HG03378 (cell line): Measurements from ENCODE around the gene BLVRB.

Experiments
- ATAC-seq: cut with Tn5 transposase; IDR thresholded peaks from one replicate; pipeline ENCODE4 v1.9.1; 2021; ENCODE audit warnings: mild to moderate bottlenecking, moderate library complexity; ENCODE audit not compliant: unreplicated experiment

The BLVRB gene

DNA sequence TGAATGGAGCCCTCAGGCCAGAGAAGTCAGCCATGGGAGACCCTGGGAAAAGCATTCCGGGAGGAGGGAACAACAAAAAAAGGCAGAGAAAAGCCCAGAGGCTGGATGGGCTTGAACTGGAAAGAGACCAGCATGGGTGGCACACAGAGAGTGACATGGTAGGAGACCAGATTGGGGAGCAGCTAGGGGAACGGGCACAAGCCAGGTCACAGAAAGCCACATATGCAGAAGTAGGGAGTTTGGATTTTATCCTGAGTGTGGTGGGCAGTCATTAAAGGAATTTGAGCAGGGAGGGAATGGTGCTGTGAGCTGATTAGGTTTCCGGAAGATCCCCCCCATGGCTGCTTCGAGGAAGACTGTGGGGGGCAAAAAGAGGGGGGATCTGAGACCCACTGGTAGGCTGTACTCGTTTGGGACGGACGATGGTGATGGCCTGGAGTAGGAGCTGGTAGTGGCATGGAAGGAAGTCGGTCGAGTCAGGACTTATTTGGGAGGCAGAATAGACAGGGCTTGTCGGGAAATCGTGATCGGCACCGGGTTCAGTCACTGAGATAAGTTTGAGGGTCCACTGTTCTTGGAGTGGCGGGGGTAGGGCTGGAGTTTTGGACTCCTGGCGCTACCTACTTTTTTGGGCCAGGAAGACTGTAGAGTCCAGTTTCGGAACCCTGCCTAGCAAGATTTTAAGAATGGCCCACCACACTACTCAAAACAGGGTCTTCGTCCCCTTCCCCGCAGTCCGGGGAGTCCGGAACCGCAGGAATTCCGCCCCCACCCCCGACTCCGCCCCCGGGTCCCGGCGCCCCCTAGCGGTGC is 40.7 kb downstream of the BLVRB start:
- ATAC-seq = no peak

DNA sequence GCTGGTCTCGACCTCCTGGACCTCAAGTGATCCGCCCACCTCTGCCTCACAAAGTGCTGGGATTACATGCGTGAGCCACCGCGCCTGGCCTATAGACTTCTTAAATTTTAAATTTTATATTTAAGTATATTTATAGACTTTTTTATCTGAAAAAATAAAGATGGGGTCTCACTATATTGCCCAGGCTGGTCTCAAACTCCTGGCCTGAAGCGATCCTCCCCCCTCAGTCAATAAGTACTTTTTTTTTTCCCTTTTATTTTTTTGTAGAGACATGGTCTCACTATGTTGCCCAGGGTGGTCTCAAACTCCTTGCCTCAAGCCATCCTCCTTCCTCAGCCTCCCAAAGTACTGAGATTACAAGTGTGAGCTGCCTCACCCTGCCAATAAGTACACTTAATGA is 41.6 kb downstream of the BLVRB start:
- no peak for ATAC-seq

DNA sequence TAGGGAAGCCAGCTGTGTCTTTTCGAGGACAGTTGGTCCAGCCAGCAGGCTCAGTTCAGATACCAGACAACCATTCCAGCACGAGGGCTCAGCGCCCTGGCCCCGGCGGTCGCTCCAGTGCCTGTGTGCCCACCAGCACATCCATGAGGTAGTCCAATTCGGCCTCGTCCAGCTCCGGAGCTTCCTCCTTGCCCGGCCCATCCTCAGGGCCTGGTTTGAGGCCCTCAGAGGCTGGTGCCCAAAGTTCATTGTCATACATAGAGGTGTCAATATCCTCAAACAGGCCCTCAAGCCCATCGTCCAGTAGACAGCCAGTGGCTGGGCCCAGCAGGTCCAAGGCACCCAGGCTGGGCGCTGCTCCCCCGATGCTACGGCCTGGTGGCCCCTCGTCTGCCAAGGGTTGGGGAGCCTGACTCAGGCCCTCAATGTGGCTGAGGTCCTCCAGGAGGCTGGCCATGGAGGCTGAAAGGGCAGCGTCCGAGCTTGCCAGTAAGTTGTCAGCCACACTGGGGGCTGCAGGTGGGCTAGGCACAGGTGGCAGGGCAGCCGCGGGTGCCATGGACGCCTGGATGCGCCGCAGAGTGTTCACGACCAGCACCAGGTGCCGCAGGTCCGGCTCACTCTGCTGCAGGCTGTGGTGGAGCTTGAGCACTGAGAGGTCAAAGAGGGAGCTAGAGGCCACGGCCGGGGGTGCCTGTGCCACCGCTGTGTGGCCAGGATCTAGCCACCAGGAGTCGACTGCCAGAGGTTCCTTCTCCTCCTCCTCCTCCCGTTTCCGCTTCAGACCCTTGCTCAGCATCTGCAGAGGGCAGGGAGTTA is 42.6 kb downstream of the BLVRB start:
- no peak for ATAC-seq

DNA sequence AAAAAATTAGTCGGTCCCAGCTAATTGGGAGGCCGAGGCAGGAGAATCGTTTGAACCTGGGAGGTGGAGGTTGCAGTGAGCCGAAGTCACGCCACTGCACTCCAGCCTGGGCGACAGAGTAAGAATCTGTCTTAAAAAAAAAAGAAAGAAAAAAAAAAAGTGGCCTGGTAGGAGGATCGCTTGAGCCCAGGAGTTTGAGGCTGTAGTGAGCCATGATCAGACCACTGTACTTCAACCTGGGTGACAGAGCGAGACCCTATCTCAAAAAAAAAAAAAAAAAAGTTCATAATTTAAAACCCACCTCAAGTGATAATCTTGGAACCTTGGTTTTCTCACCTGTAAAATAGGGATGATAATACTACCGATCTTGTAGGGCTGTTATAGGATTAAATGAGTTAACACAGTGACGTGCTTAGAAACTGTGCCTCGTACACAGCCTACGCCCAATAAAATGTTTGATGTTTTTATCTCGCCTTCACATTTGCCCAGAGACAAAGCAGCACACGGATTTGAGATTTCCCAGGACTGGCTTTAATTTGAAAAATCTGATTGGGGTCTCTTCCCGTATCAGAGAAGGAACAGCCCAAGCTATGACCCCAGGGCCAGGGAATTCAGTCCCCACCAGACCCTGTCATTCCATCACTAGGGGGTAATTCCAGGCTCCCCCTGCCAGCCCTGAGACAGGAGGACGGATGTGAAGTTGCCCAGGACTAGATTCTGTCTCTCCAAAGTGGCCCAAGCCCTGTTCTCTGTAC is 43.4 kb downstream of the BLVRB start:
- ATAC-seq = no peak

DNA sequence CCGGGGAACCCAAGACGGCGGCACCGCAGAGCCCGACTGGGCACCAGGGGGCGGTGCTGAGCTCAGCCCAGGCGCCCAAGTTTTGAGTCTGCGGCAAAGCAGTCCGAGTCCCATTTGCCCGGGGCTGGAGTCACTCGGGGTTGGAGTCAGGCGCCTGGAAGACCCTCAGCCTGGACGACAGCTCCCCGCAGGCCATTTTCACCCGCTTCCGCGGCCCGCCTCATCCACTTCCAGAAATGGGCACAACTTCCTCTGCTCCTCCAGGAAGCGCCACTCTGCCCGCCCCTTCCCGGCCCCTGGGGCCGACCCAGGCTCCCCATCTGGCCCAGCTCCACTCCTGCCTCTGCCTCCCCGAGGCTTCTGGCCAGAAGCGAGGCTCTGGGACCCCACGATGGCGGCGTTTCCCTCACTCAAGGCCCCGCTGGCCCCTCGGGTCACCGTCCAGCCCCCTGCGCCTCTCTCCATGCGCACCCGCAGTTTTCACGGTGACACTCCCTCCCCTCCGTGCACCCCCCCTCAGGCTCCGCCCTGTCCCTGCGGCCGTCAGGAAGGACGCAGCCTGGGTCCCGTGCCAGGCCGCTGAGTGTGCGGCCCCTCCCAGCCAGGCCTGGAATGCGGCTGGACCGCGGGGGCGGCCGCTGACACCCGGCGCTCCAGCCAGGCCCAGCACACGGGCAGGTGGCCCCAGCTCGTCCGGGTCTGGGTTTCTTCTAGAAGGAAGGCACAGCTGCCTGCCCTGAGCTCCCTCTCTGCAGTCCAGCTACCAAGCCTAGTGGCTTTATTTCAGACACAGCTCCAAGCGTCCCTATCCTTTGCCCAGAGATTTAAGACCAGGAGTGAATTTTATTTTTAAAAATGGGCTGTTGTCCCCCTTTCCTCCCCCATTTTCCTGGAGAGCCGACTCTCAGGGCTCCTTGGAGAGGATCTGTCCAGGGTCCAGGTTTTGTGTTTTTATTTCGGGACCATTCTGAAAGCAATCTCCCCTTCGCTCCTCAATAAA is 44.5 kb downstream of the BLVRB start:
- no peak for ATAC-seq

DNA sequence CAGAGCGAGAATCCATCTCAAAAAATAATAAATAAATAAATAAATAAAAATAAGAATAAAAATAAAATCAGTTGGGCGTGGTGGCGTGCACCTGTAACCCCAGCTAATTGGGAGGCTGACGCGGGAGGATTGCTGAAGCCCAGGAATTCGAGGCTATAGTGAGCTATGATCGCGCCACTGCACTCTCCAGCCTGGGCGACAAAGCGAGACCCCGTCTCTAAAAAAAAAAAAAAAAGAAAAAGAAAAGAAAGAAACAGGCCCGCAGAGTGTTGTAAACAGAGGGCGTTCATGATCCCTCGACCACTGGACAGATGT is 45.1 kb downstream of the BLVRB start:
- no peak for ATAC-seq

DNA sequence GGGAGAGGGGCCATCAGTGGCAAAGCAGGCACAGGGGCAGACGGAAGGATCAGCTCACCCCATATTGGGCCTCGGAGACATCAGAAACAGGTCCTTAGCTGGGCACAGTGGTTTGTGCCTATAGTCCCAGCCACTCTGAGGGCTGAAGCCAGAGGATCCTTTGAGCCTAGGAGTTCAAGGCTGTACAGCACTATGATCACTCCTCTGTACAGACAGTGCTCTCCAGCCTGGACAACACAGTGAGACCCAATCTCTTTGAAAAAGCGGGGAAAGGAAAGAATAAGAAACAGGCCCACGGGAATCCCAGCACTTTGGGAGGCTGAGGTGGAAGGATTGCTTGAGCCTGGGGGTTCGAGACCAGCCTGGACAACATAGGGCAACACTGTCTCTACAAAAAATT is 45.8 kb downstream of the BLVRB start:
- ATAC-seq = no peak

DNA sequence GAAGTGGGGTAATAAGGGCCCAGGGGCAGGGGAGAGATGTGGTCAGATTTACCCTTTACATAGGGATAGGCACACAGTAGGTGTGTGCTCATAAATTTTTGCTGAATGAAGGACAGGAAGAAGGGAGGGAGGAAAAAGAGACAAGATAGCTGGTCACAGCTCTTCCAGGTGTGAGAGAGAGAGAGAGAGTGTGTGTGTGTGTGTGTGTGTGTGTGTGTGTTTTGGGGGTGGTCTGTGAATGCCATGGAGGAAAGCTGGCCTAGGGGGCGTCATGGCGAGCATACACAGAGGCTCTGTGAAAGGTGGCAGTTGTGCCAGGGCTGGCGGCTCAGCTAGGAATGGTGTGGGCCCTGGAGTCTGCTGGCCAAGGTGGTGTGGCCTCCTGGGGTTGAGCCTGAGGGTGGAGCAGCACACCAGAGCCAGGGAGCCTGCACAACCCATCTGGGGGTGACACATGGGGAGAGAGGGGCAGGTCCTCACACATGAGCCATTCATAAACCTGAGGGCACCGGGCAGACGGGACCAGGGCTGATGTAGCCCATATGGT is 46.4 kb downstream of the BLVRB start:
- no peak for ATAC-seq

DNA sequence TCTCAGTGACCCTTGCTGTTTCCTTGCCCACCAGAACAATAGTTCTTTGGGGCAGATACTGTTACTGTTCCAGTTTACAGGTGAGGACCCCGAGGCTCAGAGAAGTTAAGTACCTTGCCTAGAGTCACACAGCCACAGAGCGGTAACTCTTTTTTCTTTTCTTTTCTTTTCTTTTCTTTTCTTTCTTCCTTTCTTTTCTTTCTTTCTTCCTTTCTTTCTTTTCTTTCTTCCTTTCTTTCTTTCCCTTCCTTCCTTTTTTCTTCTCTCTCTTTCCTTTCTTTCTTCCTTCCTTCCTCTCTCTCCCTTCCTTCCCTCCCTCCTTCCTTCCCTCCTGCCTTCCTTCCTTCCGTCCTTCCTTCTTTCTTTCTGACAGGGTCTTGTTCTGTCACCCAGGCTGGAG is 47.5 kb downstream of the BLVRB start:
- no peak for ATAC-seq

DNA sequence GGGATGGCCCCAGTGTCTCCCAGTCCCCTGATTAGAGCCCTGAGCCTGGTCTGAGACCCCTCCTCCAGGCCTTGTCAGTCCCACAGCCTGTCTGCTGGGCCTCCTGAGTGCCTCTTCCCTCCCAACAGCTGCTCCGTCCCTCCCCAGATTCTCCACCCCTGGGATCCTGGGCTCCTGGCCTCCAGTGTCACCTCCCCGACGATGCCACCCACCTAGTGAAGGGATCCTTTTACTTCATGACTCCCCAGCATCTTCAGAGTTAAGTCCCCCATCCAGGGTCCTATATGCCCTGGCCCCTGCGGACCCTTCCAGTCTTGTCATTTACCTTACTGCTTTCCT is 47.9 kb downstream of the BLVRB start:
- no peak for ATAC-seq

DNA sequence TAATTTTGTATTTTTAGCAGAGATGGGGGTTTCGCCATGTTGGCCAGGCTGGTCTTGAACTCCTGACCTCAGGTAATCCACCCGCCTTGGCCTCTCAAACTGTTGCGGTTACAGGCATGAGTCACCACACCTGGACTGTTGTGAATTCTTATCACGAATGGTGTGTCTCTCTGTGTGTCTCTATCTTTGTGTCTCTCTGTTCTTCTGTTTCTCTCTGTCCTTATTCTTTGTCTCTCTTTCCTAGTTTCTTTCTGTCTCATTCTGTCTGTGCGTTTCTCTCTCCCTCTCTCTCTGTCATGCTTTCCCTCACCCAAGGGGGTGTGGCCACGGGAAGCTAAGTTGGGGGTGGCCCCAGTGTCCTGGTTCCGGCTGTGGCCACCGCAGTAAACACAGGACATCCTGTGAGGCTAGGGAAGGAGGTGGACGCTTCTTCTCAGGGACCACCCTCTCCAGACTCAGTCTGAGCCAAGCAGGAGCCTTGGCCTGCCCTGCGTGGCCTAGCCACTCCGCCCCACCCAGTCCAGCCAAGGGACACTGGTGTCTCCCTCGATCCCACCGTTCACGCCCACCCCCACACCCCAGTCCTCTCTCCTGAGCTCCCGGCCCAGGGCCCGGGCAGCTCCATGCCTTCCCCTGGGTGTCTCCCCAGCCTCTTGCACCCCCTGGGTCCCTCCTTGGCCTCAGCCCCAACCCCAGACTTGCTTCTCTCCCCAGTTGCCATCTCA is 48.5 kb downstream of the BLVRB start:
- no peak for ATAC-seq

DNA sequence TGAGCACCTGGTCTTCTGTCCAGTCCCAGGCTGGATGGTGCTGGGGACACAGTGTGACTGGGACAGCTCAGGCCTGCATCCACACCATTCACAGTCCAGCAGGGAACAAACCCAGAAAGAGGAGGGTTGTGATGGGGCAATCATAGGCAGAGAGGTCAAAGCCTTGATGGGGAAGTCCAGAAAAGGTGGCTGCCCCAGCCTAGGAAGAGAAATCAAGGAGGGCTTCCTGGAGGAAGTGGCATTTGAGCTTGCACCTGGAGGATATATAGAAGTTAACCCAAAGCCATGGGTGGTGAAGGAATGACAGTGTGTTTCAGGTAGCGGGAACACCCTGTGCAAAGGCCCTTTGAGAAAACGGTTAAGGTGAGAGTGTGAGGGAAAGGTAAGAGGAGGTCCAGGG is 49.8 kb downstream of the BLVRB start:
- no peak for ATAC-seq

DNA sequence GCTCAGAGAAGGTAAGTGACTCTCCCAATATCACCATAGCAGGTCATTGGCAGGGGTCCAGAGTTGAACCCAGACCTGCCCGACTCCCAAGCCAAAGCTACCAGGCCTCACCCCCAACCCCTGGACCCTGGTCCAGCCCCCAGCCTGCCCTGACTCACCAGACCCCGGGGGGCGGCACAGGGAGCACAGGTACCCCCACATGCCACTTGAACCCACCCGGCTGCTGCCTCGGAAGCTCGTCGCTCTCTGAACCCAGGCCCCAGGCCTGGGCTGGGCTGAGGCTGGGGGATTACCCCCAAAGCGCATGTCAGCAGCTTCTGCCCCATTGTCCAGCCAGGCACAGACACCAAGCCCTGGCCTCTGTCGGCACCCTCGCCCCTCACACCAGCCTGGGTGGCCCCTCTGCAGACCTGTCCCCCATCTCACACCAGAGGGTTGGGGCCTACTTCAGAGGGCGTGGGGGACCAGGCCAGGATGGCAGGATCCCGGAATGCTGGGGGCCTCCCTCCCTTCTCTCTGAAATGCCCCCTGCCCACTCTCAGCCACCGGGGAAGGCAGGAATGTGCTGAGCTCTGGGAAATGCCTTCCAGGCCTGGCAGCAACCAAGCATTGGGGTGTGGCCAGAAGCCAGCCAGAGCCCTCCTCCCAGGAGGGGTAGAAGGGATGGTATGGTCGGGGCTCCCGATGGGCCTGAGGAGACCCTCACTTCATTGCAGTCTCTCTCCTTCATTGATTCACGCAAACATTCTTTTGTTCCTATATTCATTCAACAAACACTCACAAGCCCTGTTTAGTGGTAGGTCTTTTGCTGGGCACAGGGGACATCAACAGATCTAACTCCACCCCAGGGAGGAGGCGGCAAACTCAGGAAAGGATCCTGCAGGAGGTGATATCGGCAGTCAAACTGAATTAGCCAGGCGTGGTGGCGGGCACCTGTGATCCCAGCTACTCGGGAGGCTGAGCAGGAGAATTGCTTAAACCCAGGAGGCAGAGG is 50.7 kb downstream of the BLVRB start:
- ATAC-seq = no peak

DNA sequence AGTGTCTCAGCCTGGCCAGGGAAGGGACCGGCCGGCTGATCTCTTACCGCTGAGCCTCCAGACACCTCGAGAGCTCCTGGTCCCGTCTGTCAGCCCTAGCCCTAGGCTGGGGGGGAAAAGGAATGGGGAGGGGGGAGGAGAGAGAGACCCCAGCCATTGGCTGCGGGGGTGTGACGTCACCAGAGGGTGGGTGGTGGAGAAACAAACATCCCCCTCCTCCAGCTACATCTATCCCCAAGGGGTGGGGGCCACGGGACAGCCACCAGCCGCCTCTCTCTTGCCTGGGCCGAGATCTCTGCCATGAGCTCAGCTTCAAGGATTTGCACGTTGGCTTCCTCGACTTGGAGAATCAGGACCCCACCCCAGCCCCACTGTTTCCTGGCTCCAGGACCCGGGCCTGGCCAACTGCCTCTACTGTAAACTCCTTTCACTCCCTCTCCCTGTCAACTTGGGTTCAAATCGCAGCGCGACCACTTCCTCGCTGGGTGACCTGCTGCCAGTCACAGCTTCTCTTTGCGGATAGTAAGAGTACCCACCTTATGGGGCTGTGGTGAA is 52.2 kb downstream of the BLVRB start, which contains the start of gene PRX:
PRX (minus strand) TSS at position 88 of the 555 bp plus-strand sequence. CDS start 5,446 bp downstream, outside the sequence.
- no peak for ATAC-seq

DNA sequence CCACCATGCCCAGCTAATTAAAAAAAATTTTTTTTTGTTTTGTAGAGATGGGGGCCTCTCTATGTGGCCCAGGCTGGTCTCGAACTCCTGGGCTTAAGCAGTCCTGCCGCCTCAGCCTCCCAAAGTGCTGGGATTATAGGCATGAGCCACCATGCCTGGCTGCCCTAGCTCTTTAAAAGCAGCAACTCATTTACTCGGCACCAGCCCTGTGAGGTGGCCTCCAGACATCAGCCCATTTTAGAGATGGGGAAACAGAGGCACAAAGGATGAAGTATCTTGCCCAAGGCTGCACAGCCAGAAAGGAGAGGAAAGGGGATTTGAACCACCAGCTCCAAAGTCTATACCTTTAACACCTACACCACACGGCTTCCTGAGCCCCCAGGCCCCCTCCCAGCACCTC is 52.7 kb downstream of the BLVRB start:
- no peak for ATAC-seq

DNA sequence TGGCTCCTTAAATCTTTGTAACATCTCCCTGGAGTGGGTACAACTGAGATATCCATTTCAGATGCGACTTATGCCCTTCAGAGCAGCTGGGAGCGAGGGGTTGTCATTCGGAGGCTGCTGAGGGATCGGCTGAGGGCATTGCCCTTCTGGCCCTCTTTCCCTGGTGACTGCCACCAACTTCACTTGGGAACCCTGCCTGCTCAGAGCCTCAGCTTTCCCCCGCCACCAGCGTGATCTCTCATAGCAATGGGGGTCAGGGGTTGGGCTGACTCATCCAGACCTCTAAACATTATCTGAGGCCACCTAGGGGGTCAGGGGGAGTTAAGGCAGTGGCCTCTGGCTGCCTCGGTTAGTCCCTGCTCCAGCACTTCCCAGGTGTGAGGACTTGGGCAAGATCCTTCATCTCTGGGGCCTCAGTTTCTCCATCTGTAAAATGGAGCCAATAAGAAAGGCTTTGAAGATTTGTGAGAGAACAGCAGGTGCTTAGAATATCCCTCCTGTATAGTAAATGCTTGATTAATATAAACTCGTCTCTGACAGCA is 53.5 kb downstream of the BLVRB start:
- no peak for ATAC-seq

DNA sequence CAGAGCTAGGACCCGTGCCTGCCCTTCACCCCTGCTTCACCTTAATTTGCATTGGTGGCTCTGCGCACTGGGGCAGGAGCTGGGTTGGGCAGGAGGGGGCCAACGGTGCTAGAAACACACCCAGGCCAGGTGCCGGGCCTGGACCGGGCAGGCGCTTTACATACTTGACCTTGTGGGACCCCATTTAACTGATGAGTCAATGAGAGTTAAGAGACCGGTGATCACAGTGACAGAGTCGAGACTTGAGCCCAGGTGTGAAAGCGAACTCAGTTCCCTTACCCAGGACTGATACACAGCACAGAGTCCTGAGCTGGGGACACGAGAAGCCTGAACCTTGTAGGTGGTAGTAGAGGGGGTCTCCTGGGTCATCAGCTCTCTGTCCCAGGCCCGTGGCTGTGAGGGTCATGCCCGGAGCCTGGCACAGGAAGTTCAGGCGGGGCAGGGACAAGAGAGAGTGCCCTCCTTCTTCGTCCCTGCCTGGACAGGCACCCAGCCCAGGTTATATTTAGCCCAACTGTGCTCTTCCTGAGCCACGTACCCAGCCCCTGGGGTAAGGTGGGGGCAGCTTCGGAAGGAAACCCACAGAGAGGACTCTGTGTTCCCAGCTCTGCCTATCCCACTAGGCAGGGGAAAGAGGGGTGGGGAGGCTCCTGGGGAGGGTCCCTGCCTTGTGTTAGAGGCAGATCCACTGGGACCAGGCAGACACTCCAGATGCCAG is 54.3 kb downstream of the BLVRB start:
- no peak for ATAC-seq
